Activated CD8-positive, alpha-beta memory T cell treated with anti-CD3 and anti-CD28 coated beads for 36 hours (primary cell): ENCODE data around the gene EEF1G. TPM values are rescaled to one million over a fixed set of nuclear protein-coding genes. Genes with fewer than 3 reads are reported as not detected.

Experiments
- CTCF ChIA-PET: fragments of 350-600 bp; sonication (Branson Sonifier 250); formaldehyde crosslinking; loops from one replicate; lab custom pipeline; 2021; ENCODE audit warnings: antibody characterized with exemption; lab: Charles Lee
- POLR2A ChIA-PET: fragments of 350-600 bp; sonication (Branson Sonifier 250); formaldehyde crosslinking; loops from one replicate; lab custom pipeline; 2021; ENCODE audit warnings: antibody characterized with exemption; lab: Charles Lee
- total RNA-seq, 2 experiments: library from RNA; stranded (reverse); gene quantifications; one replicate each; pipeline ENCODE4 v1.2.3, GENCODE V29; 2021

EEF1G gene
- total RNA-seq, 2 experiments from 2014 or later = 1,860 to 1,862 TPM

DNA sequence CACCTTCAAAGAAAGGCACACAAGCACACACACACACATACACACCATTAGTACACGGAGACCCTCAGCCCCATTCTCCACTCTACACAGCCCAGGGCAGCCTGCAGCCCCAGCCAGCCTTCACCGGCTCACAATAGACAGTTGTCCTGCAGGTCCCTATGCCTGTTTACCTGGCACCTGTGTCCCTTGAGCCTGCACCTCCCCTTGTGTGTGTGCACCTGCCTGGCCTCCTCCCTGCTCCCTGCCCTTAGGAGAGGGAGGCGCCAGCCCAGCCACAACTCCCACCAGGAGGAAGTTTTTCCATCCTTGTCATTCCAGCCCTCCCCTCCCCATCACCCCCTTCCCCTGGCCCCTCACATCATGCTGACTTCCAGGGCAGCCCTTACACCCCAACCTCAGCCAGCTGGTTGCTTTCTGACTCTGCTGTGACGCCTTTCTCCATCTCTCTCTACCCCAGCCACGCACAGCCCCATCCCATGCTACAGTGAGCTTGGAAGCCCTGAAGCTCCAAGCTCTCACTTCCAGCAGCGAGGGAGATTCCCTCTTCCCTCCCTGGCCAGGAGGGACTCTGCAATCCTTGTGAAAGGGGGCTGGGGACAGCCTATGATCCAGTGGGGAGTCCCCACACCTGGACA lies 31.5 kb downstream of the EEF1G start:
- POLR2A ChIA-PET = interaction anchor here (1.5 to 3.7 kb wide), 5 partner anchors 10 to 117 kb away, joined by 3 to 53 read pairs (median 14); partner anchors contain the start of gene TUT1
- CTCF ChIA-PET = interaction anchor here (0.5 to 4.2 kb wide), 21 partner anchors 10 to 161 kb away, joined by 3 to 69 read pairs (median 4); partner anchors contain the start of gene TUT1

DNA sequence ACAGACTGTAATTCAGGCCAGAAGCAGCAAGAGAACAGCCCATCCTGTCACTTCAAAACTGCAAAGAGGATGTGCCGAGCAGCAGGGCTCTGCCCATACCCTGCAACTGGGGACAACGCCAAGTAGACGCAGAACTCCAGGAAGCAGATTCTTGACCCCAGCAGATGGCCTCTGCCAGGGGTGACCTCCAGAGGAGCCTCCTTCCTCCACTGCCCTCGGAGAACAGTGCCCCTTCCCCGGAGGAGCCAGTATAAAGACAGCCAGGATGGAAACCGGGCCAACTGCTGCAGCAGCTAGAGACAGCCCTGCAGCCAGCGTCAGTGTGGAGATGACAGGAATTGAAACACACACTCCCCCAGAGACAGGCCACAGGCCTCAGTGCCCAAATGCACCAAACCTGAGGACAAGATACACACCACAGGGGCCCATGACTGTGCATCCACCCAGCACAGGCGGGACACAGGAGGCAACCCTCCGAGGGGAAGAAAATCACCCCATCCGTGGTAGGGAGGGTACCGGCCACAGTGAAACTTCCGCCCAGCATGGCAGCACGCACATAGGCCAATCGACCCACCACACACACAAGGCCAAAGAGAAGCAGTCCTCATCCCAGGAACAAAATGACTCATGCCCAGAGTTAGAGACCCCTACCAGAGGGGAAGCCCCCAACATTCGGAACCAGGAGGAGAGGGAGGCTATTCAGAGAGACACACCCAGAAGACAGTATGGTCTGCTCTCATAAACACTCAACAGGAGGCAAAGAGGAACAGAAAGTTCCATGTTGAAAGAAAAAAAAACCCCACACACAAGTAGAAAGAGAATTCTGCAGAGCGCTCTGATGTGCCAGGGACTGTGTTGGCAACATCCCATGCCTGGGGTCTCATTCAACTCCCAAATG lies 32.6 kb downstream of the EEF1G start:
- POLR2A ChIA-PET = interaction anchor here (0.8 to 1.6 kb wide), 4 partner anchors 14 to 116 kb away, joined by 3 to 6 read pairs (median 5); no protein-coding TSS in a partner anchor
- CTCF ChIA-PET = interaction anchor here (1.0 to 3.7 kb wide), 2 partner anchors 11 to 116 kb away, joined by 4 to 37 read pairs; no protein-coding TSS in a partner anchor

- CTCF ChIA-PET = interaction anchor here (0.7 to 1.8 kb wide), 4 partner anchors 18 to 115 kb away, joined by 3 to 10 read pairs (median 6); no protein-coding TSS in a partner anchor
- POLR2A ChIA-PET = interaction anchor here (1.4 to 1.5 kb wide), 2 partner anchors 34 to 302 kb away, joined by 3 read pairs; partner anchors contain the start of gene EEF1G
Observed at GRCh38 chr11:62539238-62539925, 34.3 kb downstream of the EEF1G start.

DNA sequence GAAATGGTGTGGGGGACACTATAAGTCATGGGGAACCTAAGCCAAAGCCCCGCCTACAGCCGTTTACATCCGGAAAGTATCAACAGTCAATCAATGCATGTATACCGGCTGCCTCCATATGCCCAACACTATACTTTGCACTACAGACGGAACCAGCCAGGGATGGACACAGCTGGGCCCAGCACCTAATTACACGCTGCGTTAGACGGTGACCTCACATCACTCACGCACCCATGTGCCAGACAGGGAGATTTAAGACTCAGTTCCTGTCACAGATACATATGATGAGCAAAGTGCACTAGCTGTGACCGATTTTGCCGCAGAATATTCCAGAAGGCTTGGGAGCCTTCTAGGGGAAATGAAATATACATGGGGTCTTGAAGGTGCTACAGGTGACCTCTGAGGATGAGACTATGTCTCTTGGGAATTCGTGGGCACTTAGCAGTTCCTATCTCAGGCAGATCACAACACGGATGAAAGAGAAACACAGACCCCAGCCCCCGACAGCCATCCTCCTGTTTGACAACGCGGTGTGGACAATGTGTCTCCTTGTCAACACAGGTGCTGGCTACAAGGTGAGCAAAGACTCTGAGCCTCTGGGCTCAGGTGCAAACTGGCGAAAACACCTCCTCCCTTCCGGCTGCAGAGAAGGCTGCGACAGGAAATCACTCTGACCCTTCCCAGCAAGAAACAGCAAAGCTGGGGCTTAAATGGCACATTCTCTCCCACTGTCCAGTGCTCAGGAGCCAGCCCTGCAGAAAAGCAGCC lies 35.0 kb downstream of the EEF1G start:
- POLR2A ChIA-PET = no interaction called here

GRCh38 chr11:62536301-62536957 lies 37.3 kb downstream of the EEF1G start:
- POLR2A ChIA-PET = interaction anchor here (0.6 kb wide), 1 partner anchor 19 kb away, joined by 3 read pairs; no protein-coding TSS in a partner anchor
- CTCF ChIA-PET = interaction anchor here (1.0 to 1.4 kb wide), 2 partner anchors 24 to 112 kb away, joined by 3 to 5 read pairs; no protein-coding TSS in a partner anchor

More for the DNA sequence above, 35.0 kb downstream of the EEF1G start:
- CTCF ChIA-PET = interaction anchor here (0.7 to 1.8 kb wide), 4 partner anchors 19 to 114 kb away, joined by 3 to 10 read pairs (median 6); no protein-coding TSS in a partner anchor

DNA sequence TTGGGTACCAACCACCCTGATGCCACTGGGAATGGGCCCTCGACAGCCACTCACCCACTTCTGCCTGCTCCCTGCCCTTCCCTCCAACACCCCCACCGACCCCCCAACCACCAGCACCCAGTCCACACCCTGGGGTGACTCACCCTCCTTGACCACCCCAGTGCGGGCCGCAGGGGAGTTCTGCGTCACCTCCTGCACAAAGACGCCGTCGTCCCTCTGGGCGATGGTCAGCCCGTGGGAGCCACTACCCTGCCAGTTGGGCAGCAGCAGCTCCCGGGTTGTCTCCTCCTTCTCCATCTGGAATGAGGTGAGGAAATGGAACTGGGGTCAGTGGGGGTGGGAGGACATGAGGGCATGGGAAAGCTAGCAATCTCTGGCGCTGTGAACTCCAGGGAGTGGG lies 37.9 kb downstream of the EEF1G start:
- POLR2A ChIA-PET = interaction anchor here (0.6 kb wide), 1 partner anchor 19 kb away, joined by 3 read pairs; no protein-coding TSS in a partner anchor
- CTCF ChIA-PET = interaction anchor here (0.6 to 1.4 kb wide), 3 partner anchors 25 to 156 kb away, joined by 3 to 5 read pairs (median 4); no protein-coding TSS in a partner anchor

GRCh38 chr11:62534779-62535545 lies 38.7 kb downstream of the EEF1G start:
- CTCF ChIA-PET = interaction anchor here (1.4 kb wide), 1 partner anchor 110 kb away, joined by 5 read pairs; no protein-coding TSS in a partner anchor
- POLR2A ChIA-PET = no interaction called here

DNA sequence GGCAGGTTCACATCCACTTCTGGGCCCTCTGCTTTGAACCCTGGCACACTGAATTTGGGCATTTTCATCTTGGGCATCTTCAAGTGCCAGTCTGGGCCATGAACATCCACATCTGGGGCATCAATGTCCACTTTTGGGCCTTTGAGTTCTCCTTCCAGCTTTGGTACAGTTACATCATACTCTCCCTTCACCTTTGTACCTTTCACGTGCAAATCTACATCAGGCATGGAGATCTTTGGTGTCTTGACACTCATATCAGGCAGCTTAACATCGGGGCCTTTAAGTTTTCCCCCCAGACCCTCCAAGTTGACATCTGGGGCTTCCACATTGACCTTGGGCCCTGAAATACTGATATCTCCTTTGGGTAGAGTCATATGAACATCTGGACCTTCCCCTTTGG lies 41.6 kb downstream of the EEF1G start:
- CTCF ChIA-PET = no interaction called here
- POLR2A ChIA-PET = interaction anchor here (0.6 kb wide), 1 partner anchor 114 kb away, joined by 3 read pairs; the partner anchor contains the start of gene GANAB

DNA sequence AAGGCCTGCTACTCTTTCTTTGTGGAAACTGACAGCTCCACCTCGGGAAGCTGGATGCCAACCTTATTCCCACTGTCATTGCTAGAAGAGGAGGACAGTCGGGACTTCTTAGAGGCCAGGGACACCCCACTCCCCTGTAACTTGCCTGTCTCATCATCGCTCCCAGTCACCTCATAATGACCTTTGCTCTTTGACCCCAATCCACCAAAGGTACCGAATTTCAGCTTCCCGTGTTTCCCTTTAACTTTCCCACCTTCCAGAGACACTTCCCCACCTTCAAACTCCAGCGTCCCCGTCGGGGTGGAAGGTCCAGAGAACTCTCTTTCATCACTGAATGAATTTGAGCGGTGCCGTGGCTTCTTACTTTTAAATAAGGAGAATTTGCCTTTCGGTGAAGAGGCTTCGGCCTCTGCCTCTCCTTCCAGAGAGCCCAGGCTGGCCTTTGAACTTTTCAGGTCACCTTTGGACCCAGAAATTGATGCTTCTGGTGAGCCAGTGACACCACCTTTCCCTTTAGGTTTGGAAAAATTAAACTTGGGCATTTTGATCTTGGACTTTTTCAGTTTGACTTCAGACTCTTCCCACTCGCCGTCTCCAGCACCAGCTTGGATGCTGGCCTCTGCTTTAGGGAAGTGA lies 56.8 kb downstream of the EEF1G start:
- CTCF ChIA-PET = interaction anchor here (0.6 kb wide), 1 partner anchor 93 kb away, joined by 3 read pairs; no protein-coding TSS in a partner anchor
- POLR2A ChIA-PET = no interaction called here

GRCh38 chr11:62514151-62514550 lies 59.5 kb downstream of the EEF1G start:
- POLR2A ChIA-PET = interaction anchor here (0.7 kb wide), 1 partner anchor 144 kb away, joined by 3 read pairs; no protein-coding TSS in a partner anchor

DNA sequence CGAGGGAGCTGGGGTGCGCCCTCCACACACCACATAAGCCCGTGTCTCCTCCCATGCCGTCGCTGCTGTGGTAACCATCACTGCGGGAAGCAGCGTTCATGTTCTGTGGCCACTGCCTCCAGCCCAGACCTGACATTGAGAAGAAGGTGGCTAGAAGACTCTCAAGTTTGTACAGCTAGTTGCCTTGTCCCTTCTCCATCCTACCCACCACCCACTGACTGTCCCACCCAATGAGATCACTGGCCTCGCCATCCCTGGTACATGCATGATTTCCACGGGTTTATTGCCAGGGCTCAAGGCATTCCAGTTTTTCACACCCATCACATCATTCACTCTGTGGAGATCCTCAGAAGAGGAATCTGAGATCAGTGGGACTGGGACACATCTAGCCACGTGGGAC lies 60.1 kb downstream of the EEF1G start:
- POLR2A ChIA-PET = no interaction called here
- CTCF ChIA-PET = interaction anchor here (1.2 kb wide), 1 partner anchor 89 kb away, joined by 4 read pairs; no protein-coding TSS in a partner anchor

More at GRCh38 chr11:62514151-62514550, 59.5 kb downstream of the EEF1G start:
- CTCF ChIA-PET = interaction anchor here (0.8 to 1.2 kb wide), 4 partner anchors 18 to 90 kb away, joined by 3 to 4 read pairs (median 4); no protein-coding TSS in a partner anchor

DNA sequence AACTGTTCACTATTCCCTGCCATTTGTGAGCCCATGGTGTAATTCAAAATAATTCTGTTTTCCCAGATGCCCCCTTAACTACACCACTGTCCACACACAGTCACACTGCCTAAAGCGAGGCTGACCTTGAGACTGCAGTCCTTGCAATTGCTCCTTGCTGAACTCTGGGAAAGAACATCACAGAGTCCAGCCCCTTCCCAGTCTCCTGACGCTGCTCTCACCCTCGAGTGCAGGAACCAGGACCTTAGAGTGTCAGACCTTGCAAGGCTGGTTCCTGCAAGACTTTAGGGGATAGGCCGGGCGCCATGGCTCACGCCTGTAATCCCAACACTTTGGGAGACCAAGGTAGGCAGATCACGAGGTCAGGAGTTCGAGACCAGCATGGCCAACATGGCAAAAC lies 60.7 kb downstream of the EEF1G start:
- ChIA-PET POLR2A (no interaction called here), CTCF (interaction anchor here (1.2 kb wide), 1 partner anchor 88 kb away, joined by 4 read pairs; no protein-coding TSS in a partner anchor)
